Panc1 (cell line): ENCODE data around the gene INCA1. TPM values are rescaled to one million over a fixed set of nuclear protein-coding genes. Genes with fewer than 3 reads are reported as not detected.

Source experiments
- ATAC-seq: fragments of 200-7000 bp; cut with Tn5 transposase; 2 replicates; pipeline ENCODE4 v1.9.1; 2020; ENCODE audit warnings: mild to moderate bottlenecking, moderate library complexity
- BruUV-seq: library from RNA; stranded (reverse); fragments of 400-500 nt; replicated peaks from 2 replicates; lab custom pipeline; 2021; lab: Mats Ljungman, UMichigan
- CTCF ChIA-PET: fragments of 300-600 bp; sonication (Branson Sonifier 250); formaldehyde crosslinking; loops from one replicate; lab custom pipeline; 2022; ENCODE audit warnings: antibody characterized with exemption; lab: Charles Lee
- POLR2A ChIA-PET: fragments of 300-600 bp; sonication (Branson Sonifier 250); formaldehyde crosslinking; loops from one replicate; lab custom pipeline; 2022; ENCODE audit warnings: antibody characterized with exemption; lab: Charles Lee
- DNase-seq: peaks from one replicate; pipeline ENCODE4 v3.0.0-alpha.2; 2010; ENCODE audit warnings: low read depth, low spot score
- H3K27ac ChIP-seq: 2 replicates; pipeline ENCODE4 v1.5.1; 2011; ENCODE audit warnings: mild to moderate bottlenecking, low read length, inconsistent platforms
- H3K27me3 ChIP-seq: fragments of 200-500 bp; sonication (Bioruptor generic); 2 replicates; pipeline ENCODE4 v1.6.0; 2014; ENCODE audit warnings: low read length, inconsistent platforms; ENCODE audit not compliant: control insufficient read depth, insufficient read depth
- H3K36me3 ChIP-seq: fragments of 200-500 bp; sonication (Bioruptor generic); 2 replicates; pipeline ENCODE4 v1.5.1; 2014; ENCODE audit warnings: inconsistent platforms, mild to moderate bottlenecking, low read length, moderate library complexity; ENCODE audit not compliant: control insufficient read depth, insufficient read depth
- H3K4me1 ChIP-seq: 2 replicates; pipeline ENCODE4 v1.5.1; 2011; ENCODE audit warnings: inconsistent platforms, mild to moderate bottlenecking, low read length, moderate library complexity; ENCODE audit not compliant: control insufficient read depth, insufficient read depth
- H3K4me3 ChIP-seq, 2 experiments: 2 replicates each; pipeline ENCODE4 v1.5.1; 2011 to 2012; ENCODE audit warnings: low read depth in 2 of 2, low read length in 2 of 2, mild to moderate bottlenecking in 2 of 2, inconsistent platforms in 1 of 2, moderate library complexity in 1 of 2
- H3K9me3 ChIP-seq: fragments of 200-500 bp; sonication (Bioruptor generic); 2 replicates; pipeline ENCODE4 v1.5.1; 2014; ENCODE audit warnings: low read depth, mild to moderate bottlenecking, inconsistent platforms, low read length, moderate library complexity; ENCODE audit not compliant: control insufficient read depth, insufficient read depth
- POLR2AphosphoS5 ChIP-seq: IDR thresholded peaks from 2 replicates; pipeline ENCODE4 v1.6.1; 2012; ENCODE audit warnings: mild to moderate bottlenecking, low read depth, low read length, moderate library complexity
- SIN3A ChIP-seq: IDR thresholded peaks from 2 replicates; pipeline ENCODE4 v1.6.1; 2012; ENCODE audit warnings: low read depth, mild to moderate bottlenecking, low read length, moderate library complexity, borderline replicate concordance; ENCODE audit not compliant: insufficient read depth
- TCF7L2 ChIP-seq: IDR thresholded peaks from 2 replicates; pipeline ENCODE4 v1.6.1; 2011; ENCODE audit warnings: mild to moderate bottlenecking, low read depth, low read length, inconsistent platforms
- in situ Hi-C: cut with HindIII; loops from 2 replicates; pipeline ENCODE4 v1.10.0; 2016; ENCODE audit warnings: low sequenced_read_pairs, low pct_unique_long_range_greater_than_20kb
- intact Hi-C: fragments of 100-400 bp; cut with micrococcal nuclease; formaldehyde crosslinking; loops from one replicate; pipeline ENCODE4 v1.10.0; 2022; ENCODE audit not compliant: unreplicated experiment
- total RNA-seq: library from RNA; stranded (reverse); gene quantifications from one replicate; pipeline ENCODE4 v1.2.1, GENCODE V29; 2021; ENCODE audit not compliant: unreplicated experiment
- TF ChIP-seq, protein P1 (sequence below), 2 experiments: IDR thresholded peaks; 2 replicates each; pipeline ENCODE4 v1.6.1; 2011 to 2012; ENCODE audit warnings: low read depth in 2 of 2, control low read depth in 1 of 2, low read length in 1 of 2, mild to moderate bottlenecking in 1 of 2, moderate library complexity in 1 of 2; ENCODE audit not compliant: insufficient read depth in 1 of 2
- TF ChIP-seq, protein P2 (sequence below): fragments of 450-650 bp; IDR thresholded peaks from 2 replicates; pipeline ENCODE4 v1.5.1; 2017; ENCODE audit warnings: mild to moderate bottlenecking

INCA1 gene
- total RNA-seq, 1 experiment from 2014 or later, result 1.7 TPM

DNA sequence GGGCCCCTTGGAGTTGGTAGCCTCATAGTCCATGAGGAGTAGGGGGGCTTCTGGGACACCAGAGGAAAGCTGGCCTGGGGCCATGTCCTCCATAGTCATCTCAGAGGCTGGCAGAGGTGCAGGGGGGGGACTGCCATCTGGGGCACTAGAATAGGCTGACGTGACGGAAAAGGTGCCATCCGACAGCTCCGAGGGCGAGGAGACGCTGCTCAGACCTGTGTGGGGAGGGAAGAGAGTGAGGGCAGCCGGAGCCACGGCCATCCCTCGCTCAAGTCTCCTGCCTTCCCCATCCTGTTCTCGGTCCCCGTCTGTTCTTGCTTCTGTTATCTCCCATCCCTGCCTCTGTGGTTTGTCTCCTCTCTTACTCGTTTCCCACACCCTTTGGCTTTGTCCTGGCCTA is 25.0 kb downstream of the INCA1 start:
- H3K4me3 ChIP-seq, result no peak overlapping the region
- no peak for DNase-seq
- H3K27me3 ChIP-seq, result no peaks in the 10 kb centered on the region
- no peaks in the 10 kb centered on the region for H3K36me3 ChIP-seq
- TF ChIP-seq TCF7L2 (no peak), POLR2AphosphoS5 (no peak), SIN3A (no peak)
- TF ChIP-seq, protein P1, sequence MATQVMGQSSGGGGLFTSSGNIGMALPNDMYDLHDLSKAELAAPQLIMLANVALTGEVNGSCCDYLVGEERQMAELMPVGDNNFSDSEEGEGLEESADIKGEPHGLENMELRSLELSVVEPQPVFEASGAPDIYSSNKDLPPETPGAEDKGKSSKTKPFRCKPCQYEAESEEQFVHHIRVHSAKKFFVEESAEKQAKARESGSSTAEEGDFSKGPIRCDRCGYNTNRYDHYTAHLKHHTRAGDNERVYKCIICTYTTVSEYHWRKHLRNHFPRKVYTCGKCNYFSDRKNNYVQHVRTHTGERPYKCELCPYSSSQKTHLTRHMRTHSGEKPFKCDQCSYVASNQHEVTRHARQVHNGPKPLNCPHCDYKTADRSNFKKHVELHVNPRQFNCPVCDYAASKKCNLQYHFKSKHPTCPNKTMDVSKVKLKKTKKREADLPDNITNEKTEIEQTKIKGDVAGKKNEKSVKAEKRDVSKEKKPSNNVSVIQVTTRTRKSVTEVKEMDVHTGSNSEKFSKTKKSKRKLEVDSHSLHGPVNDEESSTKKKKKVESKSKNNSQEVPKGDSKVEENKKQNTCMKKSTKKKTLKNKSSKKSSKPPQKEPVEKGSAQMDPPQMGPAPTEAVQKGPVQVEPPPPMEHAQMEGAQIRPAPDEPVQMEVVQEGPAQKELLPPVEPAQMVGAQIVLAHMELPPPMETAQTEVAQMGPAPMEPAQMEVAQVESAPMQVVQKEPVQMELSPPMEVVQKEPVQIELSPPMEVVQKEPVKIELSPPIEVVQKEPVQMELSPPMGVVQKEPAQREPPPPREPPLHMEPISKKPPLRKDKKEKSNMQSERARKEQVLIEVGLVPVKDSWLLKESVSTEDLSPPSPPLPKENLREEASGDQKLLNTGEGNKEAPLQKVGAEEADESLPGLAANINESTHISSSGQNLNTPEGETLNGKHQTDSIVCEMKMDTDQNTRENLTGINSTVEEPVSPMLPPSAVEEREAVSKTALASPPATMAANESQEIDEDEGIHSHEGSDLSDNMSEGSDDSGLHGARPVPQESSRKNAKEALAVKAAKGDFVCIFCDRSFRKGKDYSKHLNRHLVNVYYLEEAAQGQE (IDR thresholded peaks at IDR 0.05; ENCODE audit: insufficient read depth in 1 of 2, low read depth in 2 of 2, low read length in 1 of 2), result no peak
- TF ChIP-seq, protein P2, sequence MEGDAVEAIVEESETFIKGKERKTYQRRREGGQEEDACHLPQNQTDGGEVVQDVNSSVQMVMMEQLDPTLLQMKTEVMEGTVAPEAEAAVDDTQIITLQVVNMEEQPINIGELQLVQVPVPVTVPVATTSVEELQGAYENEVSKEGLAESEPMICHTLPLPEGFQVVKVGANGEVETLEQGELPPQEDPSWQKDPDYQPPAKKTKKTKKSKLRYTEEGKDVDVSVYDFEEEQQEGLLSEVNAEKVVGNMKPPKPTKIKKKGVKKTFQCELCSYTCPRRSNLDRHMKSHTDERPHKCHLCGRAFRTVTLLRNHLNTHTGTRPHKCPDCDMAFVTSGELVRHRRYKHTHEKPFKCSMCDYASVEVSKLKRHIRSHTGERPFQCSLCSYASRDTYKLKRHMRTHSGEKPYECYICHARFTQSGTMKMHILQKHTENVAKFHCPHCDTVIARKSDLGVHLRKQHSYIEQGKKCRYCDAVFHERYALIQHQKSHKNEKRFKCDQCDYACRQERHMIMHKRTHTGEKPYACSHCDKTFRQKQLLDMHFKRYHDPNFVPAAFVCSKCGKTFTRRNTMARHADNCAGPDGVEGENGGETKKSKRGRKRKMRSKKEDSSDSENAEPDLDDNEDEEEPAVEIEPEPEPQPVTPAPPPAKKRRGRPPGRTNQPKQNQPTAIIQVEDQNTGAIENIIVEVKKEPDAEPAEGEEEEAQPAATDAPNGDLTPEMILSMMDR, result no peak
- peaks cover 11% of the 10 kb centered on the region for H3K4me1 ChIP-seq
- H3K9me3 ChIP-seq, result no peaks in the 10 kb centered on the region
- H3K27ac ChIP-seq, result no peak overlapping the region
- ChIA-PET POLR2A (interaction anchor here (0.7 kb wide), 1 partner anchor 201 kb away, joined by 3 read pairs; no protein-coding TSS in a partner anchor), CTCF (no interaction called here)
- intact Hi-C loops (no loop called here), in situ Hi-C loops (no loop called here)
- no peak for ATAC-seq
- BruUV-seq, result no TSS peak

DNA sequence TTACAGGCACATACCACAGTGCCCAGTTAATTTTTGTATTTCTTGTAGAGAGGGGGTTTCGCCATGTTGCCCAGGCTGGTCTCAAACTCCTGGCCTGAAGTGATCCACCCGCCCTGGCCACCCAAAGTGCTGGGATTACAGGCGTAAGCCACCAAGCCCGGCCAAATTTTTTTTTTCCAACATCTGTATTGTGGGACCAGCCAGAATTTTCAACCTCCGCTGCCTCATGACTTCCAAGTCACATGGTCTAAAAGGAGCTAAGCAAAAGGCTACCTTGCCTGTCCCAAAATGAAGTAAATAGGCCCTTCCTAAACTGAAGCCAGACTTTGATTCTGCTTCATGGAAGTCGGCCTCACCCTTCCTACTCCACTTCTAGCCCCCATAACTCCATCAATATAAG is 25.5 kb downstream of the INCA1 start:
- peaks cover 11% of the 10 kb centered on the region for H3K4me1 ChIP-seq
- H3K36me3 ChIP-seq, result no peaks in the 10 kb centered on the region
- ATAC-seq (no peak), DNase-seq (no peak)
- intact Hi-C loops, result no loop called here
- BruUV-seq, result no TSS peak
- no peaks in the 10 kb centered on the region for H3K27me3 ChIP-seq
- in situ Hi-C loops, result no loop called here
- POLR2A ChIA-PET, result interaction anchor here (0.7 kb wide), 1 partner anchor 200 kb away, joined by 3 read pairs; no protein-coding TSS in a partner anchor
- H3K9me3 ChIP-seq, result no peaks in the 10 kb centered on the region
- H3K27ac ChIP-seq, result no peak overlapping the region
- no peak overlapping the region for H3K4me3 ChIP-seq
- CTCF ChIA-PET, result no interaction called here
- TF ChIP-seq, protein P1 (IDR thresholded peaks at IDR 0.05; ENCODE audit: insufficient read depth in 1 of 2, low read depth in 2 of 2, low read length in 1 of 2), result no peak
- TF ChIP-seq POLR2AphosphoS5 (no peak), TCF7L2 (no peak), SIN3A (no peak)
- TF ChIP-seq, protein P2, result no peak
